Stimulated activated CD8-positive, alpha-beta memory T cell treated with anti-CD3 and anti-CD28 coated beads, Interleukin-7, amount 100 ng/mL, for 24 hours (primary cell): ENCODE measurements around the gene SYNJ2BP.
"Not testable (repeated sequence)": the region's sequence is repeated elsewhere in the genome, so short reads cannot be mapped to it uniquely, and the experiment has no call there.

ENCODE experiments used
- DNase-seq: peaks from one replicate; pipeline ENCODE4 v3.0.0-alpha.2; 2020; ENCODE audit warnings: low read depth

Gene SYNJ2BP

GRCh38 chr14:70416725-70417349 is at the start of gene SYNJ2BP:
Gene SYNJ2BP, minus strand, starts transcription at chr14:70417090. Its CDS starts 127 bp downstream, at chr14:70416963.
- peak; percentile 13 for DNase-seq

GRCh38 chr14:70454731-70455130 is 37.8 kb upstream of the SYNJ2BP start:
- no peak for DNase-seq

GRCh38 chr14:70451874-70452273 is 35.0 kb upstream of the SYNJ2BP start, which contains the start of gene ADAM21:
Gene ADAM21, plus strand, starts transcription at chr14:70452174. Its CDS starts 5,326 bp downstream, at chr14:70457500.
- no peak for DNase-seq

- no peak for DNase-seq
Measured at GRCh38 chr14:70448633-70449340, 31.9 kb upstream of the SYNJ2BP start.

DNA sequence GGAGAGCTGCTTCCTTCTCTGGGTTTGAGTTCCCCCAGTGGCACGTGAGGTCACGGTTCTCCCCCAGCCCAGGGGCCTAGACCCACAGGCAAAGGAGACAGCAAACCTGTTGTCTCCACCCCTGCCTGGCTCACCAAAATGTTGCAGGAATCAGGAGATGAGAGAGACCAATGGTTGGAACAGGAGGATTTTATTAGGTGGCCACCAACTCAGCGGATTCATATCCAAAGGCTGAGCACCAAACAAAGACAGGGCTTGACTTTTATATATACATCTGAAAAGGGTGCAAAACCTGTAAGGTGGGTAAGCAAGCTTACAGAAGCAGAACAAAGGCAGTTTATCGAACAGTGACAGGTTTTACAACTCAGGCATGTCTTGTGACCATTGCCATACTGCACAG is 25.9 kb upstream of the SYNJ2BP start:
- DNase-seq: no peak

- no peak for DNase-seq
Measured at GRCh38 chr14:70441641-70442040, 24.8 kb upstream of the SYNJ2BP start.

- DNase-seq: no peak
Measured at GRCh38 chr14:70436867-70437266, 20.0 kb upstream of the SYNJ2BP start.

- not testable (repeated sequence) for DNase-seq
Measured at GRCh38 chr14:70426555-70426954, 9.7 kb upstream of the SYNJ2BP start.

DNA sequence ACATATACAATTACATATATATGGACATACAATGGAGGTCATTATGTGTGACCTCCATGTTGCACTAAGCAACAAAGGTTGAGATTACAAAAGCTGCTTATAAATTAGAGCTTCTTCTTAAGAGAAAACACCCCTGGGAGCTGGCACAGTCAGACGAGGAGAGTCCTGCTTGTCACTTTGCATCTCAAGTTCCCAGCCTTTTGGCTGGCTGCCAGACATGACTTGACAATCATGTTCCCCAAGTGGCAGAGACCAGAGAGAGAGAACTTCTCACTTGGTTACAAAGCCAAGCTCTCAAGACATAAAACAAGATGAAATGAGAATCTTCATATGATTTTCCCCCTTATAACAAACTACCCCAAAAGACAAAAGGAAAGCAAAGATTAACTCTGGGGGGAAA is 8.5 kb upstream of the SYNJ2BP start:
- DNase-seq: no peak

DNA sequence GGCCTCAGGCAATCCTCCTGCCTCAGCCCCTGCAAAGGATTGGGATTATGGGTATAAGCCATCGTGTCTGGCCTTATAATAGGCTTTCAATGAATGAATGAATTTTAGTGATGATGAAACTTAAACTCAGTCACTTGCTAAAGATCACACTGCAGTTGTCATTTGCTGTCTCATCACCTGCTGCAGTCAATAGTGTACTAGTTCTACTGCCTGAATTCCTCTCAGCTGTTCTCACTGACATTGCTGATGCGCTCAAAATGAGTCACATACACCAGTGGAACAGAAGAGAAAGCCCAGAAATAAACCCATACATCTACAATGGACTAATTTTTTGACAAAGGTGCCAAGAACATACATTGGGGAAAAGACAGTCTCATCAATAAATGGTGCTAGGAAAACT is 5.6 kb upstream of the SYNJ2BP start:
- no peak for DNase-seq

- not testable (repeated sequence) for DNase-seq
Measured at GRCh38 chr14:70419270-70419931, 2.5 kb upstream of the SYNJ2BP start.

DNA sequence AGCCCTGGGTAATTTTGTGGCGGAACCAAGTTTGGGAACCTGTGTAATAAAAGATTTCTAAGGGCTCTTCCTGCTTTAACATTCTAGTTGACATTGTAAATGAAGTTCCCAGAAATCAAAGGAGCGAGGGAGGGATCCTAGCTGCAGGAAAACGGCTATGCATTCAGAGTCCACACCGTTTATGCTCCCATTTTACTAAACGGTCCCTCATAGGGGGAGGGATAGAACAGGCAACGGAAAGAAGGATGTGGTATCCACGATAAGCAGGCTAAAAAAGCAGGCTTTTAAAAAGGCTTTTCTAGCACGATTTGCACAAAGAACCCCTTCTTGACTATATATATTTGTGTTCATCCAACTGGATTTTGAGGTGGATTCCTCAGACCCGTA is 559 bp downstream of the SYNJ2BP start:
- no peak for DNase-seq

DNA sequence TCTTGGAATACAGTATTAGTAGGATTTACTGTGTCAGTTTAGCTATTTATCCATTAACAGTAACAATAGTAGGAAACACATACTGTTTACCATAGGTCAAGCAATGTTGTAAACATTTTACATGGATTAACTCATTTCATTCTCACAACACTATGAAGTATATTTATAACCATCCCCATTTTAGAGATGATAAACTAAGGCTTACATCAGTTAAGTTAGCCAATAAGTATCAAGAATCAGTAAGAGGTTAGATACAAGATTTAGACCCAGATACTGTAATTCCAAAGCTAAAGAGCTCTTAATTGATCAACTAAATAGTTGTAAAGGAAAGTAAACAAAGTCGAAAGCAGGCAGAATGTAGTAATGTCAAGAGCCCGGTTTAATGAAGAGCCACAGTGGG is 1.1 kb downstream of the SYNJ2BP start:
- no peak for DNase-seq

- no peak for DNase-seq
Measured at GRCh38 chr14:70407621-70408020, 9.3 kb downstream of the SYNJ2BP start.

GRCh38 chr14:70406216-70406615 is 10.7 kb downstream of the SYNJ2BP start:
- DNase-seq: not testable (repeated sequence)

- not testable (repeated sequence) for DNase-seq
Measured at GRCh38 chr14:70403335-70403734, 13.6 kb downstream of the SYNJ2BP start.

GRCh38 chr14:70401643-70402042 is 15.2 kb downstream of the SYNJ2BP start:
- no peak for DNase-seq

DNA sequence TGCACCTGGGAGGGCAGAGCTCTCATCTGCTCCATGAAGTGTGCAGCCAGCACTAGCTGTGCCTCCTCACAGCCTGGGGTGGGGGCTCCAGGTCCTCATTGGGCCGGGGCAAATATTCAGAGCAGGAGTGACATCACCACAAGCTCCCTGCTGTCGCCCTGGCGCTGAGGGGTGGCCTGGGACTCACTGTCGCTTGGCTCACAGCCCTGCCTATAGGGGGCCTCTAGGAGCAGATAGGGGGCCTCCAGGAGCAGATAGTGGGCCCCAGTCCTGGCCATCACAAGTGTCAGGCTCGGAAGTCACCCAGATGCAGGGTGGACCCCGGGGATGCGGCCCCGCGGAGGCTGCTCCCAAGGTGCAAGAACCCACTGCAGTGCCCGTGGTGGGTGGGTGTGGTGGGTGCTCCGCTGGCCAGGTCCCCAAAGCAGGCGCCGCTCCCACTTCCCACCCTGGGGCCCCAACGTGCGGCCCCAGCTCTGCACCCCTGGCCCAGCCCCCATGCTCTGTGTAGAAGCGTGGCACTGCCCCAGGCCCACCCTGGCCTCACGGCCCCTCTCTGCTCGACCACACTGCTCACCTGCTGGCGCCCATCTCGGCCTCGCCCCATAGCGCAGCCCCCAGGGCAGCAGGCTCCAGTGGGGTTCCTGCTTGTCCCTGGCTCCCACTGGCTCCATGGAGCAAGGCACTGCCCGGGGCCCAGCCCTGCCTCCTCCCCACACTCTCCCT is 18.0 kb downstream of the SYNJ2BP start:
- DNase-seq: no peak

DNA sequence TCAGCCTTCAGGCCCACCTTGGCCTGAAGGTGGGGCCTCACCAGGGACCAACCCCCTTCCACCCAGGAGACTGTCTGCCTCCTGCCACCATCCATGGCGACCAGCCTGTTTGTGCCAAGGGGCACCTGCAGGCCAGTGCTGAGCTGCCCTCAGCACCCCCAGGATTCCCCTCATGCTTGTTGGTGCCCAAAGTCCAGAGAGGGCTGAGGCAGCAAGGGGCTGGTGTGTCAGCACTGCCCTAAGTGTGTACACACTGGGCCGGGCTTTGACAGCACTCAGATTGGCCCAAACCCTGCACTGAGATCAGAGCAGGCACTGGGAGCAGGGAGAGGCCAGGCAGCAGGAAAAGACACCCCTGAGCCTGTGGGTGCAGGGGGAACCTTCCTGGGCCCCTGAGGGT is 18.6 kb downstream of the SYNJ2BP start:
- no peak for DNase-seq

GRCh38 chr14:70397746-70398145 is 19.1 kb downstream of the SYNJ2BP start:
- no peak for DNase-seq

DNA sequence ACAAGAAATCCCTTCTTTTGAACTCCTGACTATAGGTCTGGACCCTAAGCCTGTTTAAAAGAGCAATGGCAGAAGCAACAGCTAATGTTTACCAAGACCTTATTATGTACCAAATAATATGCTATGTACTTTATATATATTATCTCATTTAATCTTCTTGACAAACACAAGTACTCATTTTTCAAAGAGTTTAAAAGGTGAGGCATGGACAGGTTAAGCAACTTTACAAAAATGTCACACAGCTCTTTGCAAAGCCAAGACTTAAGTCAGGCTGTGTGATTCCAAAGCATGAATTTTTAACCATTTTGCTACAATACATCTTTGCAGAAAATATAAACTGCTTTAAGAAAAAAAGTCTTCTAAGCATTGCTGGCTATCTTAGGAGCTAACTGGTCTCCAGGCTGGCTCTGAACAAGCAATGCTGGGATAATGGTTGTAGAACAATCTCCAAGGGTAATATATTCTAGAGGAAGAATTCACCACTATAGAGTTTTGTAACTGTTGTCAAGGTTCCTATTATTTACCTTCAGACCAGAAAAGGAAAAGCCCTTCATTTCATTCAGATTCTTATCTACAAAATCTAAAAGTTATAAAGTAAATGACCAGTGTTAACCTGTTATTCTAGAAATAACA is 22.1 kb downstream of the SYNJ2BP start:
- no peak for DNase-seq

GRCh38 chr14:70392676-70393075 is 24.2 kb downstream of the SYNJ2BP start:
- no peak for DNase-seq
